HepG2 (cell line): ENCODE measurements around the gene CCL19. TPM values are rescaled to one million over a fixed set of nuclear protein-coding genes. Genes with fewer than 3 reads are reported as not detected.
A peak's percentile ranks its signal among the peaks of the same experiment; 100 is the strongest.

Experiments used
- ADNP ChIP-seq: sonication (generic); formaldehyde crosslinking; IDR thresholded peaks from 2 replicates; pipeline ENCODE4 v1.4.0; 2020; ENCODE audit warnings: missing genetic modification reagents
- AGO1 ChIP-seq: fragments of 200-400 bp; formaldehyde crosslinking; IDR thresholded peaks from 2 replicates; pipeline ENCODE4 v1.6.1; 2017; ENCODE audit warnings: mild to moderate bottlenecking, low read depth, low read length, moderate library complexity; ENCODE audit not compliant: poor library complexity, severe bottlenecking
- CAMTA2 ChIP-seq: sonication (generic); formaldehyde crosslinking; IDR thresholded peaks from 2 replicates; pipeline ENCODE4 v1.4.0; 2020; ENCODE audit warnings: mild to moderate bottlenecking, missing genetic modification reagents, borderline replicate concordance
- FIP1L1 ChIP-seq: fragments of 200-400 bp; formaldehyde crosslinking; IDR thresholded peaks from 2 replicates; pipeline ENCODE4 v1.6.1; 2018; ENCODE audit warnings: low read depth, mild to moderate bottlenecking, low read length, moderate library complexity, borderline replicate concordance; ENCODE audit not compliant: insufficient read depth
- GPN1 ChIP-seq: sonication (generic); formaldehyde crosslinking; IDR thresholded peaks from 2 replicates; pipeline ENCODE4 v1.5.1; 2020; ENCODE audit warnings: missing genetic modification reagents, borderline replicate concordance
- MEF2D ChIP-seq: sonication (generic); formaldehyde crosslinking; IDR thresholded peaks from 2 replicates; pipeline ENCODE4 v1.5.1; 2020; ENCODE audit warnings: mild to moderate bottlenecking, missing genetic modification reagents
- MIER2 ChIP-seq: IDR thresholded peaks from 2 replicates; pipeline ENCODE4 v1.6.1; 2016; ENCODE audit warnings: missing biosample characterization, missing genetic modification reagents
- NBN ChIP-seq: fragments of 450-650 bp; conservative IDR thresholded peaks from 2 replicates; pipeline ENCODE4 v1.6.1; 2017
- NR2F2 ChIP-seq: IDR thresholded peaks from 2 replicates; pipeline ENCODE4 v1.6.1; 2012; ENCODE audit warnings: low read depth, inconsistent platforms, borderline replicate concordance
- NRL ChIP-seq: sonication (generic); formaldehyde crosslinking; IDR thresholded peaks from 2 replicates; pipeline ENCODE4 v1.5.0; 2020; ENCODE audit warnings: missing genetic modification reagents, mild to moderate bottlenecking, moderate library complexity, borderline replicate concordance
- PCBP1 ChIP-seq: fragments of 200-400 bp; formaldehyde crosslinking; IDR thresholded peaks from 2 replicates; pipeline ENCODE4 v1.6.1; 2017; ENCODE audit warnings: mild to moderate bottlenecking, low read depth, low read length, borderline replicate concordance
- THYN1 ChIP-seq: sonication (generic); formaldehyde crosslinking; IDR thresholded peaks from 2 replicates; pipeline ENCODE4 v1.8.1; 2023; ENCODE audit warnings: low read depth, mild to moderate bottlenecking, moderate library complexity, missing genetic modification reagents, borderline replicate concordance
- ZNF335 ChIP-seq: sonication (generic); formaldehyde crosslinking; IDR thresholded peaks from 2 replicates; pipeline ENCODE4 v1.4.0; 2020; ENCODE audit warnings: missing genetic modification reagents
- polyA plus RNA-seq, 8 experiments: library from polyadenylated mRNA; depleted of rRNA in 3 of 8; stranded (reverse) in 7 of 8; unstranded in 1 of 8; fragments of >200 nt; fragmentation: Illumina TruSeq in 4 of 8; extraction: Trizol in 4 of 8; gene quantifications; 2 replicates each; pipeline versions ENCODE4 v1.2.1 to v1.2.3, GENCODE V29; 2011 to 2016; ENCODE audit warnings: low read depth in 4 of 8, missing spikeins in 1 of 8, mixed read lengths in 1 of 8; ENCODE audit not compliant: insufficient read depth in 1 of 8
- total RNA-seq, 5 experiments: library from RNA; depleted of rRNA; stranded (reverse); fragments of >200 nt; fragmentation: Illumina TruSeq; extraction: Trizol; gene quantifications; 2 replicates each; pipeline ENCODE4 v1.2.3, GENCODE V29; 2016; ENCODE audit warnings: low read depth in 1 of 5
- TF ChIP-seq, protein P1 (sequence below): sonication (generic); formaldehyde crosslinking; IDR thresholded peaks from 2 replicates; pipeline ENCODE4 v1.8.1; 2022; ENCODE audit warnings: mild to moderate bottlenecking, missing genetic modification reagents
- TF ChIP-seq, protein P2 (sequence below): sonication (generic); formaldehyde crosslinking; IDR thresholded peaks from 2 replicates; pipeline ENCODE4 v1.4.0; 2020; ENCODE audit warnings: missing genetic modification reagents, borderline replicate concordance
- TF ChIP-seq, protein P3 (sequence below): sonication (generic); formaldehyde crosslinking; IDR thresholded peaks from 2 replicates; pipeline ENCODE4 v1.5.0; 2020; ENCODE audit warnings: missing genetic modification reagents
- TF ChIP-seq, protein P4 (sequence below): sonication (generic); formaldehyde crosslinking; IDR thresholded peaks from 2 replicates; pipeline ENCODE4 v1.8.0; 2022; ENCODE audit warnings: missing genetic modification reagents, mild to moderate bottlenecking, borderline replicate concordance
- TF ChIP-seq, protein P5 (sequence below): sonication (generic); formaldehyde crosslinking; IDR thresholded peaks from 2 replicates; pipeline ENCODE4 v1.5.1; 2020; ENCODE audit warnings: missing genetic modification reagents, mild to moderate bottlenecking, borderline replicate concordance

The CCL19 gene
- total and polyA plus RNA-seq, 2 of the 13 experiments (the other 11 are each of a cell fraction or from before 2014, with no cell fraction given) = not detected

DNA sequence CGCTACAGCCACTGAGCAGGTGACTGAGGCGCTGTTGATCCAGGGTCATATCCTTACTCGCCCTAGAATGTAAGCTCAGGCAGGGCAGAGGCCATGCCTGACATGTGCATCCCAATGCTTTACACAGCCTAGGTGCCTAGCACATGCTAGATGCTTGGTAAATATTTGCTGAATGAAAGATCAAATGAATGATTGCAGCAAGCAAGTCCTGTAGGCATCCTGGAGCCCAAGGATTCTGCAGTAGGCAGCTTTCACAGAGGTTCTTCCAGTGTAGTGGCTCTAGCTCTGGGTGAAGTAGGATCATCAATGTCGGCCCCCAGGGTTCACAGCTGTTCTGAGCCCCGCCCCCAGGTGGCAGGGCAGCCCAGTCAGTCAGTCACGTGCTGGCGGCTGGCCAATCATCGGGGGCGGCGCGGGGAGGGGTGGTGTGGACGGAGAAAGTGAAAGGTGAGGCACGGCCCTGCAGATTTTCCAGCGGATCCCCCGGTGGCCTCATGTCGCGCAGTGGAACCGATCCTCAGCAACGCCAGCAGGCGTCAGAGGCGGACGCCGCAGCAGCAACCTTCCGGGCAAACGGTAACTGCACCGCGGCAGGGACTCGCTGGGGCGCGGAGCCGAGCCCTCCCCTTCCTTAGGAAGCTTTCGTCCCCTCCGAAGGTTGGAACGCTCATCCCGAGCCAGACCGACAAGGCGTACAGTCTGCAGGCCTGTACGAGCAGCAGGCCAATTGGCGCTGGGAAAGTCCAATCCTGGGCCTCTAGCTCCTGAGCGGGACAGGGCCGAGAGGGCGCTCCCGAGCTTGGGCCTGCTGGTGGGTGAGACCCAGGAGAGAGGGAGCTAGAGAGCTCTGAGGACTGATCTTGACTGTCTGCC, 44.6 kb downstream of the CCL19 start, which contains the start of gene GALT (continued):
- TF ChIP-seq, protein P1, sequence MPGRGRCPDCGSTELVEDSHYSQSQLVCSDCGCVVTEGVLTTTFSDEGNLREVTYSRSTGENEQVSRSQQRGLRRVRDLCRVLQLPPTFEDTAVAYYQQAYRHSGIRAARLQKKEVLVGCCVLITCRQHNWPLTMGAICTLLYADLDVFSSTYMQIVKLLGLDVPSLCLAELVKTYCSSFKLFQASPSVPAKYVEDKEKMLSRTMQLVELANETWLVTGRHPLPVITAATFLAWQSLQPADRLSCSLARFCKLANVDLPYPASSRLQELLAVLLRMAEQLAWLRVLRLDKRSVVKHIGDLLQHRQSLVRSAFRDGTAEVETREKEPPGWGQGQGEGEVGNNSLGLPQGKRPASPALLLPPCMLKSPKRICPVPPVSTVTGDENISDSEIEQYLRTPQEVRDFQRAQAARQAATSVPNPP (CRISPR knock-in tag) = 0 out of 2 replicates have a peak, but pooled peaks have one; percentile 39
- TF ChIP-seq, protein P2, sequence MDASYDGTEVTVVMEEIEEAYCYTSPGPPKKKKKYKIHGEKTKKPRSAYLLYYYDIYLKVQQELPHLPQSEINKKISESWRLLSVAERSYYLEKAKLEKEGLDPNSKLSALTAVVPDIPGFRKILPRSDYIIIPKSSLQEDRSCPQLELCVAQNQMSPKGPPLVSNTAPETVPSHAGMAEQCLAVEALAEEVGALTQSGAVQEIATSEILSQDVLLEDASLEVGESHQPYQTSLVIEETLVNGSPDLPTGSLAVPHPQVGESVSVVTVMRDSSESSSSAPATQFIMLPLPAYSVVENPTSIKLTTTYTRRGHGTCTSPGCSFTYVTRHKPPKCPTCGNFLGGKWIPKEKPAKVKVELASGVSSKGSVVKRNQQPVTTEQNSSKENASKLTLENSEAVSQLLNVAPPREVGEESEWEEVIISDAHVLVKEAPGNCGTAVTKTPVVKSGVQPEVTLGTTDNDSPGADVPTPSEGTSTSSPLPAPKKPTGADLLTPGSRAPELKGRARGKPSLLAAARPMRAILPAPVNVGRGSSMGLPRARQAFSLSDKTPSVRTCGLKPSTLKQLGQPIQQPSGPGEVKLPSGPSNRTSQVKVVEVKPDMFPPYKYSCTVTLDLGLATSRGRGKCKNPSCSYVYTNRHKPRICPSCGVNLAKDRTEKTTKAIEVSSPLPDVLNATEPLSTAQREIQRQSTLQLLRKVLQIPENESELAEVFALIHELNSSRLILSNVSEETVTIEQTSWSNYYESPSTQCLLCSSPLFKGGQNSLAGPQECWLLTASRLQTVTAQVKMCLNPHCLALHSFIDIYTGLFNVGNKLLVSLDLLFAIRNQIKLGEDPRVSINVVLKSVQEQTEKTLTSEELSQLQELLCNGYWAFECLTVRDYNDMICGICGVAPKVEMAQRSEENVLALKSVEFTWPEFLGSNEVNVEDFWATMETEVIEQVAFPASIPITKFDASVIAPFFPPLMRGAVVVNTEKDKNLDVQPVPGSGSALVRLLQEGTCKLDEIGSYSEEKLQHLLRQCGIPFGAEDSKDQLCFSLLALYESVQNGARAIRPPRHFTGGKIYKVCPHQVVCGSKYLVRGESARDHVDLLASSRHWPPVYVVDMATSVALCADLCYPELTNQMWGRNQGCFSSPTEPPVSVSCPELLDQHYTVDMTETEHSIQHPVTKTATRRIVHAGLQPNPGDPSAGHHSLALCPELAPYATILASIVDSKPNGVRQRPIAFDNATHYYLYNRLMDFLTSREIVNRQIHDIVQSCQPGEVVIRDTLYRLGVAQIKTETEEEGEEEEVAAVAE (CRISPR knock-in tag) = no peak
- TF ChIP-seq THYN1 (CRISPR knock-in tag) = no peak
- TF ChIP-seq FIP1L1 = no peak
- TF ChIP-seq, protein P3, sequence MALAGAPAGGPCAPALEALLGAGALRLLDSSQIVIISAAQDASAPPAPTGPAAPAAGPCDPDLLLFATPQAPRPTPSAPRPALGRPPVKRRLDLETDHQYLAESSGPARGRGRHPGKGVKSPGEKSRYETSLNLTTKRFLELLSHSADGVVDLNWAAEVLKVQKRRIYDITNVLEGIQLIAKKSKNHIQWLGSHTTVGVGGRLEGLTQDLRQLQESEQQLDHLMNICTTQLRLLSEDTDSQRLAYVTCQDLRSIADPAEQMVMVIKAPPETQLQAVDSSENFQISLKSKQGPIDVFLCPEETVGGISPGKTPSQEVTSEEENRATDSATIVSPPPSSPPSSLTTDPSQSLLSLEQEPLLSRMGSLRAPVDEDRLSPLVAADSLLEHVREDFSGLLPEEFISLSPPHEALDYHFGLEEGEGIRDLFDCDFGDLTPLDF (CRISPR knock-in tag) = no peak
- no peak; the same call in 1 of the 2 replicates for TF ChIP-seq ADNP (CRISPR knock-in tag)
- no peak for TF ChIP-seq PCBP1
- TF ChIP-seq AGO1 = no peak
- TF ChIP-seq, protein P4, sequence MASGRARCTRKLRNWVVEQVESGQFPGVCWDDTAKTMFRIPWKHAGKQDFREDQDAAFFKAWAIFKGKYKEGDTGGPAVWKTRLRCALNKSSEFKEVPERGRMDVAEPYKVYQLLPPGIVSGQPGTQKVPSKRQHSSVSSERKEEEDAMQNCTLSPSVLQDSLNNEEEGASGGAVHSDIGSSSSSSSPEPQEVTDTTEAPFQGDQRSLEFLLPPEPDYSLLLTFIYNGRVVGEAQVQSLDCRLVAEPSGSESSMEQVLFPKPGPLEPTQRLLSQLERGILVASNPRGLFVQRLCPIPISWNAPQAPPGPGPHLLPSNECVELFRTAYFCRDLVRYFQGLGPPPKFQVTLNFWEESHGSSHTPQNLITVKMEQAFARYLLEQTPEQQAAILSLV (CRISPR knock-in tag) = peak; percentile 73; the same call in 1 of the 2 replicates
- no peak for TF ChIP-seq MIER2 (CRISPR knock-in tag)
- TF ChIP-seq GPN1 (CRISPR knock-in tag) = no peak
- peak; percentile 92 for TF ChIP-seq NRL (CRISPR knock-in tag)
- TF ChIP-seq, protein P5, sequence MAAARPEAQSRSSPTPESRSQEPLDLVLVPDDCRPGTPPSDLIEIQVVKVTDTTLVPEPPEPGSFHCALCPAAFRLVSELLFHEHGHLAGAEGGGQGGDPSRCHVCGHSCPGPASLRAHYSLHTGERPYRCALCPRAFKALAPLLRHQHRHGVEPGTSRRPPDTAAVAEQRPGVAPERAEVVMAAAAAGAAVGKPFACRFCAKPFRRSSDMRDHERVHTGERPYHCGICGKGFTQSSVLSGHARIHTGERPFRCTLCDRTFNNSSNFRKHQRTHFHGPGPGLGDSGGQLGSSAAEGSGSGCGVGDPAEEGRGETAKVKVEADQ (CRISPR knock-in tag) = peak; percentile 51; the same call in 1 of the 2 replicates
- TF ChIP-seq NR2F2 = peak; percentile 13; the same call in 1 of the 2 replicates
- TF ChIP-seq MEF2D (CRISPR knock-in tag) = peak; percentile 63
- 0 out of 2 replicates have a peak, but pooled peaks have one; percentile 8 for TF ChIP-seq ZNF335 (CRISPR knock-in tag)
- no peak for TF ChIP-seq NBN
- 0 out of 2 replicates have a peak, but pooled peaks have one; percentile 21 for TF ChIP-seq CAMTA2 (CRISPR knock-in tag)
